ENCODE results near the gene RFX3.

RFX3 gene

GRCh38 chr9:3513265-3513818 is 12.5 kb downstream of the RFX3 start:
- no peak for DNase-seq (ENCODE audit: low spot score)

DNA sequence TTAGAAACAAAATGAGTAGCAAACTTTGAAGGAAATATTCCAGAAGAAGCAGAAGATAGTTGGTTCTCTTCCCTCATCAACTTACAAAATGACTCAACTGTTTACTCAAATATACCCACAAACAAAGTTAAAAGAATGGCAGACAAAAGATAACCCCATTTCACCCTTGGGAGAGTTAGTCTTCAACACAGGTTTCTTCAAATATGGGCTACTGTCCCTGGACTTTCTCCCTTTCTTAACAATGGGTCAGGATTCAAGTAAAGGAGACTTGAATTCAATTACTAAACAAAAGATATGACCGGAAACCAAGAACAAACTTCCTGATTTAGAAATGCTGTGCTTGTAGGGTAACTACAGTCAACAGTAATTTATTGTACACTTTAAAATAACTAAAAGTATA is 14.2 kb downstream of the RFX3 start:
- no peak for DNase-seq (ENCODE audit: low spot score)

GRCh38 chr9:3510796-3511195 is 15.0 kb downstream of the RFX3 start:
- no peak for DNase-seq (ENCODE audit: low spot score)

GRCh38 chr9:3509926-3510325 is 15.9 kb downstream of the RFX3 start:
- DNase-seq (ENCODE audit: low spot score): no peak

GRCh38 chr9:3508521-3509291 is 17.1 kb downstream of the RFX3 start:
- DNase-seq (ENCODE audit: low spot score): no peak

DNA sequence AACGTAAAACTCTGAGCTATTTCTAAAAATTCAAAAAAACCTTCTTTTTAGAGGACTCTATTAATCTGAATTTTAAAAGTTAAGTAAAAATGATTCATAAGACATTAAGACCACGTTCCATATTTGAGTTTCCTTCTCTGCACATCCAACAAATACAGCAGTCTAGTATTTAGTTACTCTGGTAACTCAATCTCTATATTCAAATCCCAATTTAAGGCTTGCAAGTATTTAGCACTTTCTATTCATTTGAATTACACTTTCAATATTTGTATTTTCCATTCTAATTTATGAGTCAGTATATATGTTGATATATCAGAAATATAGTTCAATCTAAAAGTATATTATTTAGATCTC is 17.7 kb downstream of the RFX3 start:
- no peak for DNase-seq (ENCODE audit: low spot score)

DNA sequence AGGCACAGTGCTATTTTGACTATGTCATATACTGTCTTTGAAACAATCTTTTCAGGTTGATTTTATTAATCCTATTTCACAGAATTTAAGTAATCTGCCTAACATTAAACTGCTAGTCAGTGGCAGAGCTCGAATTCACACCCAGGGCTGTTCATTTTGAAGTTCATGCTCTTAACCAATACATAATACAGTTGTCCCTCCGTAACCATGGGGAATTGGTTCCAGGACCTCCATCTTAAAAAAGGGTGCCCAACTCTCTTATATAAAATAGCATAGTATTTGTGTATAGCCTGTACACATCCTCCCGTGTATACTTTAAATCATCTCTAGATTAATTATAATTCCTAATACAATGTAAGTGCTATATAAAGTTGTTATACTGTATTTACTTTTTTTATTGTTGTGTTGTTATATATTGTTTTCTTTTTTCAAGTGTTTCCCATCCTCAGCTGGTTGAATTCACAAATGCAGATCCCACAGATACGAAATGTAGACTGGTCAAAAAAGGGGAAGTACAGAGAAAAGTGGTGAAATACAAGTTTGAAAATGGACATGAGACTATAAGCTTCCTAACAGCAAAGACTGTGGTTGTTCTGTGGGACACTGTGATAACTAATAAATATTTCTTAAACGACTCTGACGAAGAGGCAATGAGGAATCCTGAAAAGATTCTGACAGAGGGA is 18.3 kb downstream of the RFX3 start:
- no peak for DNase-seq (ENCODE audit: low spot score)

DNA sequence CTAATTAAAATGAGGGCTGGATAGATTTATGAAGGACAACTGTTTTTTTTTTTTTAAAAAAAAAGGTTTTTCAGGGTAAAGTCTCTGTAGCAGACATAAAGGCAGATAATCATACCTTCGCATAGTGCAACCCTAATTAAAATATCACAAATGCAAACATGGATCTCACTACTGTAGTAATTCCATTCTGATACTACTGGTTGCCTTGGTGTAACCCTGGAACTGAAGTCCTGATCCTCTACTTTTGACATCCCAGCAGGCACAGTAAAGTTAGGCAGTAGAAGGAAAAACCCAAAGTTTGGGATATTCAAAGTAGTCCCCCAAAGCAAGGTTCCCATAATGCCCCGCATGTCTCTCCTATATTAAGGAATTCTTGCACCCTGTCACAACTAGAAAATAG is 19.6 kb downstream of the RFX3 start:
- no peak for DNase-seq (ENCODE audit: low spot score)

DNA sequence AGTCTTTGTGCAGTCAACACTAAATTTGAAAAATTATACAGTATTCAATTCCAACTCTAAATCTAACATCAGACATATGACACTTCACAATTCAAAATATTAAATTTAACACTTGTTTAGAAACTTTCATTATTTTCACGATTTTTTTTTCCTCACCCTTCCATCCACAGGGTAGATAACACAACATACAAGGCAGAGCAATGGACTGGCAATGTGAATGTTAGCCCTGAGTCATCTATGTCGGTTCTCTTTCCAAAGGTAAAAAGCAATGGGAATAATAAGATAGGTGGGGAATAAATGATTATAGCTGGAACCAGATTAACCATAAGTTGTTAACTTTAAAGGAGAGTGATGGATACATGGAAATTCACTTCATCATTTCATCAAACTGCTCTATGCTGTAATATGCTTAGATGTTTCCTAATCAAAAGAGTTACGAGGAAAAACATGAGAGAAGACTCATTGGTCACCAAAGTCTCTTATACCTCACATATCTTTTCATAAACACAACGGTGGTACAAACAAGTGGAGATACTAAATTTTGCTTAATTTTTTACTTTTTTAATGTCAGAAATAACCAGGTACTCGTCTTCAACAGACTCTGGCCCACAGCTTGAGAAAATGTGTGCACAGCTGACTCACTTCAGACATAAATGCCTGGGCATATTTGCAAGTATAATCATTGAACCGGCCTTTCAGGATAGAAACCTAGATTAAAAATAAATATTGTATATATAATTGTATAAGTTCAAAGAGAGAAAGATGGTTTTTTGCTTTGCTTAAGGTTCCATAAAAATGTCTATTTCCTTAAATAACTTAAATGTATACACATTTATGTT is 23.0 kb downstream of the RFX3 start:
- no peak for DNase-seq (ENCODE audit: low spot score)

- DNase-seq (ENCODE audit: low spot score): no peak
Measured at GRCh38 chr9:3500044-3500443, 25.8 kb downstream of the RFX3 start.

- no peak for DNase-seq (ENCODE audit: low spot score)
Measured at GRCh38 chr9:3498691-3499090, 27.1 kb downstream of the RFX3 start.

- no peak for DNase-seq (ENCODE audit: low spot score)
Measured at GRCh38 chr9:3497857-3498256, 27.9 kb downstream of the RFX3 start.

DNA sequence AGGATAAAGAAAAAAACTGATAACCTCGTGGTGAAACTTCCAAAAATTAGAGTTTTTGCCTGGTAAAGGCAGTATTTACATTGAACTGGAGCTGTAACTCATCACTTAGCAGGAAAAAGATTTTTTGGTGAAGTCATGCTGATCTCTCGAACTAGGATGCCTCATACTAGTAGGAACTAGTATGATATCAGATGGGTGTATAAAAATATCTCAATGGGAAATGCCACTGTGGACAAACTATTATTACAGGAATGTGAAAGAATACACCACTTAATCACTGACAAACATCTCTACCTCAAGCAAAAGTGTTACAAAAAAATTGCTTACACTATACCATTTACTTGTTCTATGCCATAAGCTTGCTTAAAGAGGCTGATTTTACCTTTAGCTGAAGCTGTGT is 28.4 kb downstream of the RFX3 start:
- no peak for DNase-seq (ENCODE audit: low spot score)

DNA sequence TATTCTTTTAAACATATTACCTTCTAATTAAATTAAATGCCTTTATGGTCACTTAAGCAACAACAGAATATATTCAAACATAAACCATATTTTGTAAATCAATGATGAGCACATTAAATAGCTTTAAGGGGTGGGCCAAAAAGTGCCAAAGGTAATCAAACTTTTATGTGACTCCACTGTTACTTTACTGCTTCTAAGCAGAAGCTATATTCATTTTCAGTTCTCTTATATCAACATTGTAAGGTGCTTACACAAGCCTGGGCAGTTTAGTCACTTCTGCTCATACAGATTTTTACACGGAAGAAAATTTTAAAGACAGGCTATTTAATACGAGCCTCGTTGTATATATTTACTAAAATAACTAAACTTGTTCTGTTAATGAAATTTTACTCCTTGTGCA is 29.9 kb downstream of the RFX3 start:
- no peak for DNase-seq (ENCODE audit: low spot score)

DNA sequence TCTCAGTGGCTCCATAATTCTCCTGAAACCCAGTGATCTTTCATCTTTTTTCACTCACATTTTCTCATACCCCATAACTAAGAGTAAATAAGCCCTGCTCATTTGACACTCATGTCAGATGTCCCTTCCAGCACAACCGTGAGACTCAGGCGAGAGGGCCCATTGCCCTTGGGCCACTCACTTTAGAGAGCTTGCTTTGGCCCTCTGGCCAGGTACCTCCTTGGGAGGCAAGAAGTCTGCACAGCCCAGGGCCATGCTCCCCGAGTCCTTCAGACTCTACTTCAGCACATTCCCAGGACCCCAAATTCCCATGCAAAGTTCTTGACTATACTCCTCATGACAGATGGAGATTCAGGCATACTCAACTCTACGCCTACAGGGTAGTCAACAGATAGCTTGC is 33.6 kb downstream of the RFX3 start:
- DNase-seq (ENCODE audit: low spot score): no peak

DNA sequence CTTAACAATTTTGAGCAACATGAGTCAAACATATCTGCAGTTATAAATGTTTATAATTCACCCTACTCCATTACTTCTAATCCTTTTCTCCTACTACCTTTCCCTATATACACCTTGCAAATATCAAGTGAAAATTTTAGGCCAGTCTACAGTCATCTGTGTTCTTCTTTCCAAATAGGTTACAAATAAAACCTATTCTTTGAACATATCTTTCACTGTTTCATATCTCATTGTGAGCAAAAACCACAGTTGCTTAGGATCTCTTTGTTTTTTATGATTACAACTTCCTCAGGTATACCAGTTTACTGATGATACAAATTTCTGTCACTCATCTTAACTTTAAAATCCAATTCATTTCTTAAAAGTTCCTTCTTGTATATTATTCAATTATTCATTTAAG is 34.4 kb downstream of the RFX3 start:
- DNase-seq (ENCODE audit: low spot score): no peak

GRCh38 chr9:3490957-3491356 is 34.8 kb downstream of the RFX3 start:
- no peak for DNase-seq (ENCODE audit: low spot score)

DNA sequence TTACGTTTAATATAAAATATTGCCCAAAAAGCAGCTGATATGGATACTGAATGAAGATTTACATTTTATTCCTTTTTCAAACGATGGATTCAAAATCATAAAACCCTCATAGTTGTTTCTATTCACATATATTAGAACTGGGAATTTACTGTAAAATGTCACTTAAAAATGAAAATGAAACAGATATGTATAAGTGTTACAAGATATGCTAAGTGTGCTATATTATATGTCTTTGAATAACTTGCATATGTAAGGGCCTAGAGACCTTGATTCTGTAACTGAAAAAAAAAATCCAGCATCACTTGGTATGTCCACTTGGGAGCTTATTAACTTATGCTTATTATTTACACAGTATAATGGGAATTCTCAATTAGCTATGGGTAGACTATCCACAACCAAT is 43.2 kb downstream of the RFX3 start:
- no peak for DNase-seq (ENCODE audit: low spot score)

- no peak for DNase-seq (ENCODE audit: low spot score)
Measured at GRCh38 chr9:3480353-3480655, 45.5 kb downstream of the RFX3 start.

- DNase-seq (ENCODE audit: low spot score): no peak
Measured at GRCh38 chr9:3479514-3480352, 46.1 kb downstream of the RFX3 start.

- DNase-seq (ENCODE audit: low spot score): no peak
Measured at GRCh38 chr9:3478549-3478953, 47.2 kb downstream of the RFX3 start.

DNA sequence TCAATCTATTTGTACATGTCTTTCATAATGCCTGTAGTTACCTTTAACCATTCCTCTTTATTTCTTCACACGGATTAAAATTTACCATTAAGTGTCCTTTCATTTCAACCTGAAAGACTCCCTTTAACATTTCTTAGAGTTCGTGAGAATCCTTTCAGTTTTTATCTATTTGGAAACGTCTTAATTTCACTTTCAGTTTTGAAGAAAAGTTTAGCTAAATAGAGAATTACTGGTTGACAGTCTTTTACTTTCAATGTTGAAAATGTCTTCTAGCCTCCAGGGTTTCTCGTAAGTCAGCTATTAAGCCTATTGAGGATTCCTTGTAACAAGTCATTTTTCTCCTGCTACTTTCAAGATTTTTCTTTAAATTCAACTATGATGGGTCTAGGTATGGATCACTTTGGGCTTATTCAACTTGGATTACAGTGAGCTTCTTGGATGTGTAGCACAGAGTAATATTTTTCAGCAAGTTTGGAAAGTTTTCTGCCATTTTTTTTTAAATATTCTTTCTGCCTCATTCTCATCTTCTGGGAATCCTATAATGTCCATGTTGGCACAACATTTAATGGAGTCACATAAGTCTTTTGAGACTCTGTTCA is 48.5 kb downstream of the RFX3 start:
- DNase-seq (ENCODE audit: low spot score): no peak
